Measurements from ENCODE around the gene CPN1.

- TF ChIP-seq CTCF (IDR thresholded peaks at IDR 0.05; ENCODE audit: control extremely low read depth in 1 of 3, insufficient read depth in 1 of 3, low read depth in 1 of 3, low read length in 3 of 3) (no peak), SIN3A (conservative IDR thresholded peaks at IDR 0.05 in 1 of 2, IDR thresholded peaks at IDR 0.05 in 1 of 2; ENCODE audit: low read depth in 1 of 2, low read length in 2 of 2) (no peak), POLR2AphosphoS5 (IDR thresholded peaks at IDR 0.05; ENCODE audit: low read depth, low read length) (no peak), POLR2A (IDR thresholded peaks at IDR 0.05; ENCODE audit: control extremely low read depth in 1 of 2, low read depth in 2 of 2, low read length in 2 of 2) (no peak), CHD2 (IDR thresholded peaks at IDR 0.05; ENCODE audit: low read length) (no peak), CBX5 (IDR thresholded peaks at IDR 0.05; ENCODE audit: low read depth, low read length) (no peak), CTBP2 (IDR thresholded peaks at IDR 0.05; ENCODE audit: borderline replicate concordance, insufficient read depth, insufficient read length, low read length) (no peak), BACH1 (IDR thresholded peaks at IDR 0.05; ENCODE audit: low read length) (no peak)
Measured at GRCh38 chr10:100071529-100071928, 10.1 kb downstream of the CPN1 start.
